NCI-H1092 (cell line): ENCODE measurements around the gene MRPL58.
"Not testable (repeated sequence)": the region's sequence is repeated elsewhere in the genome, so short reads cannot be mapped to it uniquely, and the experiment has no call there.

Experiments used
- DNase-seq: peaks from one replicate; lab custom pipeline; 2025; lab: John Stamatoyannopoulos, UW

MRPL58 gene

GRCh38 chr17:75012346-75013091 is at the start of gene MRPL58:
MRPL58 (plus strand) TSS chr17:75012670; CDS start chr17:75012687, 17 bp downstream.
- peak; percentile 79 for DNase-seq

GRCh38 chr17:74963656-74964055 is 48.8 kb upstream of the MRPL58 start:
- DNase-seq: no peak

GRCh38 chr17:74964246-74964761 is 48.2 kb upstream of the MRPL58 start:
- DNase-seq: no peak

- DNase-seq: no peak
Observed at GRCh38 chr17:74964988-74965622, 47.4 kb upstream of the MRPL58 start.

GRCh38 chr17:74968361-74968780 is 44.1 kb upstream of the MRPL58 start:
- DNase-seq: no peak

GRCh38 chr17:74969501-74969900 is 43.0 kb upstream of the MRPL58 start:
- DNase-seq: not testable (repeated sequence)

GRCh38 chr17:74970395-74970794 is 42.1 kb upstream of the MRPL58 start:
- no peak for DNase-seq

GRCh38 chr17:74971069-74971841 is 41.2 kb upstream of the MRPL58 start:
- no peak for DNase-seq

GRCh38 chr17:74971842-74972106 is 40.7 kb upstream of the MRPL58 start:
- no peak for DNase-seq

- DNase-seq: peak; percentile 54
Observed at GRCh38 chr17:74972107-74972972, 40.1 kb upstream of the MRPL58 start, which contains the start of gene HID1. HID1 (minus strand) TSS chr17:74972759; CDS start chr17:74972656, 103 bp downstream.

GRCh38 chr17:74972973-74973328 is 39.5 kb upstream of the MRPL58 start:
- DNase-seq: no peak

GRCh38 chr17:74975943-74976342 is 36.5 kb upstream of the MRPL58 start:
- no peak for DNase-seq

- no peak for DNase-seq
Observed at GRCh38 chr17:74977802-74978201, 34.7 kb upstream of the MRPL58 start.

GRCh38 chr17:74978240-74978639 is 34.2 kb upstream of the MRPL58 start:
- DNase-seq: no peak

GRCh38 chr17:74979408-74980146 is 32.9 kb upstream of the MRPL58 start:
- no peak for DNase-seq

- no peak for DNase-seq
Observed at GRCh38 chr17:74981318-74981978, 31.0 kb upstream of the MRPL58 start.

GRCh38 chr17:74981979-74982662 is 30.3 kb upstream of the MRPL58 start:
- DNase-seq: peak; percentile 35

GRCh38 chr17:74982663-74983313 is 29.7 kb upstream of the MRPL58 start:
- not testable (repeated sequence) for DNase-seq

GRCh38 chr17:74986206-74986576 is 26.3 kb upstream of the MRPL58 start:
- DNase-seq: no peak
